Osteoblast (primary cell): ENCODE data around the gene UGT2B17. TPM values are rescaled to one million over a fixed set of nuclear protein-coding genes. Genes with fewer than 3 reads are reported as not detected.
"Not testable (repeated sequence)": the region's sequence is repeated elsewhere in the genome, so short reads cannot be mapped to it uniquely, and the experiment has no call there.

Experiments used
- DNase-seq: peaks from one replicate; pipeline ENCODE4 v3.0.0; 2011; ENCODE audit warnings: low spot score, mixed read lengths; ENCODE audit not compliant: insufficient read length; ENCODE audit errors: missing footprints
- H2AFZ ChIP-seq: 2 replicates; pipeline ENCODE4 v1.6.0; 2011; ENCODE audit warnings: mild to moderate bottlenecking, low read length
- H3K27ac ChIP-seq: 2 replicates; pipeline ENCODE4 v1.5.1; 2011; ENCODE audit warnings: mild to moderate bottlenecking, low read depth, low read length, moderate library complexity
- H3K27me3 ChIP-seq: 2 replicates; pipeline ENCODE4 v1.6.0; 2012; ENCODE audit warnings: mild to moderate bottlenecking, control low read depth, inconsistent platforms, low read length, moderate library complexity; ENCODE audit not compliant: insufficient read depth
- H3K36me3 ChIP-seq: 2 replicates; pipeline ENCODE4 v1.5.1; 2011; ENCODE audit warnings: mild to moderate bottlenecking, low read length, control low read depth, moderate library complexity; ENCODE audit not compliant: insufficient read depth
- H3K4me1 ChIP-seq: 2 replicates; pipeline ENCODE4 v1.5.1; 2011; ENCODE audit warnings: mild to moderate bottlenecking, low read length, control low read depth, moderate library complexity; ENCODE audit not compliant: insufficient read depth
- H3K4me2 ChIP-seq: 2 replicates; pipeline ENCODE4 v1.6.0; 2011; ENCODE audit warnings: mild to moderate bottlenecking, low read length; ENCODE audit not compliant: insufficient read depth
- H3K4me3 ChIP-seq: fragments of 200-600 bp; sonication (generic); 3 replicates; pipeline ENCODE4 v1.5.1; 2012; ENCODE audit warnings: mild to moderate bottlenecking, low read length, inconsistent platforms; ENCODE audit not compliant: insufficient read depth
- H3K79me2 ChIP-seq: 2 replicates; pipeline ENCODE4 v1.6.0; 2012; ENCODE audit warnings: mild to moderate bottlenecking, low read length, control low read depth, inconsistent platforms; ENCODE audit not compliant: insufficient read depth
- H3K9me3 ChIP-seq: 2 replicates; pipeline ENCODE4 v1.5.1; 2011; ENCODE audit warnings: low read depth, low read length, control low read depth
- H4K20me1 ChIP-seq: 2 replicates; pipeline ENCODE4 v1.6.0; 2012; ENCODE audit warnings: mild to moderate bottlenecking, low read length, control low read depth; ENCODE audit not compliant: insufficient read depth
- total RNA-seq: library from RNA; depleted of rRNA; stranded (reverse); fragments of >200 nt; gene quantifications from 2 replicates; pipeline ENCODE4 v1.2.3, GENCODE V29; 2012
- TF ChIP-seq, protein P1 (sequence below): IDR thresholded peaks from 2 replicates; pipeline ENCODE4 v1.5.1; 2011; ENCODE audit warnings: mild to moderate bottlenecking, low read depth, low read length, moderate library complexity; ENCODE audit errors: extremely low read depth

UGT2B17 gene
- total RNA-seq, 1 donor = not detected

DNA sequence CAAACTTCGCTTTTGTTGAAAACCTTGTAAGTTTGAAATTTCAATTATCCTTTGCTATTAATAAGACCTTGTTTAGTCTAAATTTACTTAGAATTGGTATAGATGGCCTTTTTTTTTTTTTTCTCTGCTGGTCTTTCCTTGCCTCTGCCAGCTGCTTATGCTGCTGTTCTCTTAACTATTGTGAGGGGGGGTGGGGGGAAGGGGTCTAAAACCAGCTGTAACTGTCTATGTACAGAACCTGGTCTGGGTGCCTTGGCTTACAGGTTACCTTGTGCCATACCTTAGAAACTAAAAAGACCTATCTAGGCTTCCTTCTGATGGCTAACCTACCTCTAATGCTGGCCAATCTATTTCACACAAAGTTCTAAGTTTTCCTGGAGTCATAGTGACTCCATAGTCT, 1.0 kb downstream of the UGT2B17 start:
- H3K27me3 ChIP-seq = no peaks in the 10 kb centered on the region
- H3K4me3 ChIP-seq = no peak overlapping the region
- no peak overlapping the region for H3K27ac ChIP-seq
- H3K4me2 ChIP-seq = no peak overlapping the region
- DNase-seq = no peak
- TF ChIP-seq, protein P1, sequence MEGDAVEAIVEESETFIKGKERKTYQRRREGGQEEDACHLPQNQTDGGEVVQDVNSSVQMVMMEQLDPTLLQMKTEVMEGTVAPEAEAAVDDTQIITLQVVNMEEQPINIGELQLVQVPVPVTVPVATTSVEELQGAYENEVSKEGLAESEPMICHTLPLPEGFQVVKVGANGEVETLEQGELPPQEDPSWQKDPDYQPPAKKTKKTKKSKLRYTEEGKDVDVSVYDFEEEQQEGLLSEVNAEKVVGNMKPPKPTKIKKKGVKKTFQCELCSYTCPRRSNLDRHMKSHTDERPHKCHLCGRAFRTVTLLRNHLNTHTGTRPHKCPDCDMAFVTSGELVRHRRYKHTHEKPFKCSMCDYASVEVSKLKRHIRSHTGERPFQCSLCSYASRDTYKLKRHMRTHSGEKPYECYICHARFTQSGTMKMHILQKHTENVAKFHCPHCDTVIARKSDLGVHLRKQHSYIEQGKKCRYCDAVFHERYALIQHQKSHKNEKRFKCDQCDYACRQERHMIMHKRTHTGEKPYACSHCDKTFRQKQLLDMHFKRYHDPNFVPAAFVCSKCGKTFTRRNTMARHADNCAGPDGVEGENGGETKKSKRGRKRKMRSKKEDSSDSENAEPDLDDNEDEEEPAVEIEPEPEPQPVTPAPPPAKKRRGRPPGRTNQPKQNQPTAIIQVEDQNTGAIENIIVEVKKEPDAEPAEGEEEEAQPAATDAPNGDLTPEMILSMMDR = no peak
- H3K36me3 ChIP-seq = no peaks in the 10 kb centered on the region
- no peak overlapping the region for H2AFZ ChIP-seq
- no peaks in the 10 kb centered on the region for H3K9me3 ChIP-seq
- H3K79me2 ChIP-seq = no peaks in the 10 kb centered on the region
- no peaks in the 10 kb centered on the region for H4K20me1 ChIP-seq
- no peaks in the 10 kb centered on the region for H3K4me1 ChIP-seq

DNA sequence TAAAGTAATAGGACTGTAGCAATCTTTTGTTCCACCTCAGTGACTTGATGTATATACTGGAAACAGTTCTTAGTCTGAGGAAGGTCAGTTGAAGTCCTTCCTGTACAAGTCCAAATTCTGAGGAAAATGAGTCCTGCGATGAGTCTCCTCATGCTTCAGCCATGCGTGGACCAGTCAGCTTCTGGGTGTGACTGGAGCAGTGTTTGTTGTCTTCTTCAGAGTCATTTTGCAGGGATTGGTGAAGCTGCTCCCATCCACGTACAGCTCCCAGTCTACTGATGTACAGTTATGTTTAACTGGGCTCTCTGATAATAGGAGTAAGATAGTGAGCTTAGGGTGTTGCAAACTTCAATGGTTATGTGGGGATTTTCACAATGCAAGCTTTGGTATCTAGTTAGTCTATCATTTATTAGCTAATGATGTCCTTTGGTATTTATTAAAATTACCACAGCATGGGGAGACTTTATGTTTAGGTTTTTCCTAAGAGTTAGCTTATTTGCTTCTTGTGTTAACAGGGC, 3.4 kb downstream of the UGT2B17 start:
- no peaks in the 10 kb centered on the region for H3K79me2 ChIP-seq
- H3K4me2 ChIP-seq = no peak overlapping the region
- TF ChIP-seq, protein P1 = no peak
- DNase-seq = no peak
- no peaks in the 10 kb centered on the region for H3K9me3 ChIP-seq
- no peak overlapping the region for H2AFZ ChIP-seq
- H4K20me1 ChIP-seq = no peaks in the 10 kb centered on the region
- no peaks in the 10 kb centered on the region for H3K27me3 ChIP-seq
- H3K4me3 ChIP-seq = no peak overlapping the region
- H3K4me1 ChIP-seq = no peaks in the 10 kb centered on the region
- H3K27ac ChIP-seq = no peak overlapping the region
- H3K36me3 ChIP-seq = no peaks in the 10 kb centered on the region

DNA sequence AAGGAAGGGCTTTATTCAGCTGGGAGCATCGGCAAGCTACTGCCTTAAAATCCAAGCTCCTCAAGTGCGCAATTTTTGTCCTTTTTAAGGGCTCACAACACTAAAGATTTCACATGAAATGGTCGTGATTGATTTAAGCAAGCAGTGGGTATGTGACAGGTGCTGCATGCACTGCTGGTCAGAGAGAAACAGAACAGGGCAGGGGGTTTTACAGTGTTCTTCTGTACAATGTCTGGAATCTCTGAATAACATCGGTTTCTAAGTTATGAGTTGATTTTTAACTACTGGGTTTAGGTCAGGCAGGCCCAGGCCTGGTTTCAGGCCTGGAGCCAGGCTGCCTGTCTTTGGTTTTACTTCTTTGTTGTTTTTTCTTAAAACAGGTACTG, 6.0 kb downstream of the UGT2B17 start:
- Histone ChIP-seq H3K4me3 (no peak overlapping the region), H3K4me1 (no peaks in the 10 kb centered on the region), H3K4me2 (no peak overlapping the region), H3K9me3 (no peaks in the 10 kb centered on the region), H3K36me3 (no peaks in the 10 kb centered on the region), H2AFZ (no peak overlapping the region), H4K20me1 (no peaks in the 10 kb centered on the region), H3K27ac (no peak overlapping the region), H3K79me2 (no peaks in the 10 kb centered on the region), H3K27me3 (no peaks in the 10 kb centered on the region)
- no peak for DNase-seq
- TF ChIP-seq, protein P1 = no peak

DNA sequence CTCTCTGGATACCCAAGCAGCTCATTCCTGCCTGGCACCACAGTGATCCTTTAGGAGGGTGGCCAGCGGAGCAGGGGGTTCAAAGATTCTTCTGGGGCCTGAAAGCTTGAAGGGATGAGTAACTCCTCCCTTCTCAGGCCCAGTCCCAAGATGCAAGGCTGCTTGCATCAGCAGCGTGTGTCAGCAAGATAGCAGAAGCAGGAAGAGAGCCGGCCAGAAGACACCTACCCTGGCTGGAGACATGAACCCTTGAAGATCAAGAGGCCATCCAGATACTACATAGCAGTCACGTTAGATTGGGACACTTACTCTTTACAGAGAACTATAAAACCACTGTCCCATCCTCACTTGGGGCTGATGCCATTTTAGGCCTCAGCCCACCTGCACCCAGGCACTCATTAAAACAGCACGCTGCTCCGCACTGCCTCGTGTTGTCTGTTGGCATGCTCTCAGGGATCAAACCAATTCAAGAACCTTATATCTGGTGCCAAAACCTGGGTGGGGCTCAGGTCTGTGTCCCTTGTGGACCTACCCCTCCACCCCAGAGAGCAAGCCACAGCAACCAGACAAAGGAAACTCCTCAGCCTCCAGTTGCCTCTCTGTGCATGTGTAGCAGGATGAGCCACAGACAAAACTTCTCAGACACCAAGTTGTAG, 6.5 kb downstream of the UGT2B17 start:
- H2AFZ ChIP-seq = no peak overlapping the region

DNA sequence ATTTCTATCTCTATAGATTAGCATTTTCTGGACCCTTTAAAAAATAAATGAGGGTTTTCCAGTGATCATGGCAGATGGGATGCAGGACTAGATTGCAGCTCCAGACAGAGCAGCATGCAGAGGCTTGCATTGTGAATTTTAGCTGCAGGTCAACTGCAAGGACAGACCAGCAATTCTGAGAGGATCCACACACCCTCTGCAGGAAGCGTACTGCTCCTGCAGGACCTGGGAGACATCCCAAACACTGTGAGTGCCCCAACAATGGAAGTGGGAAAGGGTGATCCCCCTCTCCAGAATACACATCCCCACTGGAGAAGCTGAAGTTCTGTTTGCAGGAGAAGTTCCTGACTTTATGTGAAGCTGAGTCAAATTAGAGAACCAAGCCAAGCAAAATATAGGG, 7.1 kb downstream of the UGT2B17 start:
- H3K4me1 ChIP-seq, H3K27ac ChIP-seq, DNase-seq, H3K4me2 ChIP-seq, H3K79me2 ChIP-seq, H3K9me3 ChIP-seq, H3K36me3 ChIP-seq, H2AFZ ChIP-seq, H3K27me3 ChIP-seq, H4K20me1 ChIP-seq, H3K4me3 ChIP-seq: not testable (repeated sequence)

More for the DNA sequence above, 6.5 kb downstream of the UGT2B17 start:
- no peaks in the 10 kb centered on the region for H3K4me1 ChIP-seq
- TF ChIP-seq, protein P1 = no peak
- no peaks in the 10 kb centered on the region for H3K36me3 ChIP-seq
- H3K9me3 ChIP-seq = no peaks in the 10 kb centered on the region
- no peak overlapping the region for H3K27ac ChIP-seq
- DNase-seq = no peak
- H3K4me3 ChIP-seq = no peak overlapping the region
- no peaks in the 10 kb centered on the region for H4K20me1 ChIP-seq
- no peak overlapping the region for H3K4me2 ChIP-seq
- no peaks in the 10 kb centered on the region for H3K79me2 ChIP-seq
- no peaks in the 10 kb centered on the region for H3K27me3 ChIP-seq

DNA sequence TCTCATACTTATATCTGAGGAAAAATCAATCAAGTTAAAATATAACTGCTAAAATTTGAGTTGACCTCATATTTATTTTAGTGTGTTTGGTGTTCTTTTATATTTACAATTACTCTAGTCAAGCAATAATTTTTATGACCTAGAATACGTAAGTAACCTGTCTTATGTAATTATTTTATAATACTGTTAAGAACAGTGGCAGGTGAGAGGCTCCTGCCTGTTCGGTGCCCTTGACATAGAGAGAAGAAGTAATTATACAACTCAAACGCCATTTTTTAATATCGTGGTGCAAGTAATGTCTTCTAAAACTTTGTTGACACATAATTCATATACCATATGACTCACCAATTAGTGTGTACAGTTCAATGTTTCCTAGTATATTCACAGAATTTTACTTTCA, 7.6 kb downstream of the UGT2B17 start:
- not testable (repeated sequence) for H3K27ac ChIP-seq, H3K9me3 ChIP-seq, H3K4me3 ChIP-seq, H3K4me1 ChIP-seq, DNase-seq, H2AFZ ChIP-seq, H3K79me2 ChIP-seq, H4K20me1 ChIP-seq, H3K27me3 ChIP-seq, H3K36me3 ChIP-seq, H3K4me2 ChIP-seq
